Medulla oblongata (tissue), 1 donor: ENCODE results near the gene OPN5.

Experiments used
- DNase-seq: peaks from one replicate; pipeline ENCODE4 v3.0.0-alpha.2; 2015; ENCODE audit errors: extremely low spot score

Gene OPN5

GRCh38 chr6:47859175-47859574 lies 77.3 kb downstream of the OPN5 start:
- DNase-seq = no peak

GRCh38 chr6:47862731-47863130 lies 80.9 kb downstream of the OPN5 start:
- DNase-seq = no peak

GRCh38 chr6:47865206-47865605 lies 83.4 kb downstream of the OPN5 start:
- no peak for DNase-seq

DNA sequence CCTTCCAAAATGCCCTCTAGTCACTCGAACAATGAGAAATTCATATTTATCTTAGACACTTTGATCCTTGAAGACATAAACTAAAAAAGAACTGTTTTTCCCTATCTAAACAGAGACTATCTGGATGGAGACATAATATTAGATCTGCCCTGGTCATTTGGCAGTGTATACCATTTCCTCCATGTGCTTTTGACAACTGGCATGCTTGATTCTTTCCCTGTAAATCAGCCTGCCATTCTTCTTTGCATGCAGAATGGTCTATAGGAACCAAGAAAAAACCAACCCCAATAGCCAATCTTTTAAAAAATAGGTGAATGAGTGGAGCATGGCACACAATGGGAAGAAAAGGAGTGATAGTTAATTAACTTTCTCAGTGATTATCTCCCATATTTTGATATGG lies 93.8 kb downstream of the OPN5 start:
- no peak for DNase-seq
